HG03045 (cell line): ENCODE data around the gene TMEM143.

Source experiments
- ATAC-seq: cut with Tn5 transposase; IDR thresholded peaks from one replicate; pipeline ENCODE4 v1.9.1; 2021; ENCODE audit warnings: mild to moderate bottlenecking, moderate library complexity; ENCODE audit not compliant: unreplicated experiment

The TMEM143 gene

DNA sequence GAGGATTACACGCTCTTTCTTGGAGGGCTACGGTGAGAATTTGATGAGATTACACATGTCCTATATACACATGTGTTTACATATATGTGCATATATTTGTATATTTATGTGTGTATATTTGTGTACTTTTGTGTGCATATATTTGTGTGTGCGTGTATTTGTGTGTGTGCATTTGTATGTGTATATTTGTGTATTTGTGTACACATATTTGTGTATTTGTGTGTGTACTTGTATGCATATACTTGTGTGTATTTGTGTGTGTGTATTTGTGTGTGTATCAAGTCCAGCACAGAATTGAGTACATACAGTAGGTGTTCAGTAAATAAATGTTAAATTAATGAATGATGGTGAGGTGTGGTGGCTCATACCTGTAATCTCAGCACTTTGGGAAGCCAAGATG, 1.8 kb downstream of the TMEM143 start:
- ATAC-seq, result no peak

DNA sequence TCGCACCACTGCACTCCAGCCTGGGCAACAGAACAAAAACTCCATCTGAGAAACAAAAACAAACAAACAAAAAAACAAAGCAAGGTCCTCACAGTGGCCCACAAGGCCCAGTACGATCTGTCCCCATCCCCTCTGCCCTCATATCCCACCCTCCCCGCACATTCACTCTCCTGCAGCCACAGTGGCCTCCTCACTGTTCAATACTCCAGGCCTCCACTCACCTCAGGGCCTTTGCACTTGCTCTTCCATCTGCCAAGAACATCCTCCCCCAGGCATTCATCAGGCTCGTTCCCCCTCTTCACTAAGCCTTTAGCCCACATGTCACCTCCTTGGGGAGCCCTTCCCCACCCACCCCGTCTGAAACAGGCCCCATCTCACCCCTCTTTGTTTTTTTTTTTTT, 4.6 kb downstream of the TMEM143 start:
- ATAC-seq, result no peak

DNA sequence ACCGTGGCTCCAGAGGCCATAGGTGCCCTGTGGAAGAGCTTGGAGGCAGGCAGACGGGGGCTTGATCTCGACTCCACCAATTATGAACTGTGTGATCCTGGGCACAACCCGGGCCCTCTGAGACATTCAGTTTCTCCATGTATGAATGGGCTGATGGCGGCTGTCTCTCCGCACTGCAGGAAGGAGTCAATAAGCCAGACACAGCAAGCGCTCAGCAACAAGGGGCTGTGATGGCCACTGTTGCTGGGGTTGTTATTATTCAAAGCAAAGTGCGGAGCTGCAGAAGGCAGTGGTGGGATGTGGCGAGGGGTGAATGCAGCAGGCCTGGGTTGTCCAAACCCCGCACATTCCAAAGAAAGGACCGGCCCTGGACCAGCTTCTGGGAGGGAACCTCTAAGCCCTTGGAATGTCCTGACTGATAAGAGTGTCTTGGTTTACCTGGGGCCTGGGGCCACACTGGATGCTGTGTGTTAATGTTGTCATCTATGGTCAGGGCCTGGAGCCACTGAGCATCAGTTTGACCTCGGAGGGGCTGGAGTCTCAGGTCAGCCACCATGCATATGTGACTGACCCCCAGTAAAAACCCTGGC, 8.3 kb downstream of the TMEM143 start:
- ATAC-seq, result no peak

DNA sequence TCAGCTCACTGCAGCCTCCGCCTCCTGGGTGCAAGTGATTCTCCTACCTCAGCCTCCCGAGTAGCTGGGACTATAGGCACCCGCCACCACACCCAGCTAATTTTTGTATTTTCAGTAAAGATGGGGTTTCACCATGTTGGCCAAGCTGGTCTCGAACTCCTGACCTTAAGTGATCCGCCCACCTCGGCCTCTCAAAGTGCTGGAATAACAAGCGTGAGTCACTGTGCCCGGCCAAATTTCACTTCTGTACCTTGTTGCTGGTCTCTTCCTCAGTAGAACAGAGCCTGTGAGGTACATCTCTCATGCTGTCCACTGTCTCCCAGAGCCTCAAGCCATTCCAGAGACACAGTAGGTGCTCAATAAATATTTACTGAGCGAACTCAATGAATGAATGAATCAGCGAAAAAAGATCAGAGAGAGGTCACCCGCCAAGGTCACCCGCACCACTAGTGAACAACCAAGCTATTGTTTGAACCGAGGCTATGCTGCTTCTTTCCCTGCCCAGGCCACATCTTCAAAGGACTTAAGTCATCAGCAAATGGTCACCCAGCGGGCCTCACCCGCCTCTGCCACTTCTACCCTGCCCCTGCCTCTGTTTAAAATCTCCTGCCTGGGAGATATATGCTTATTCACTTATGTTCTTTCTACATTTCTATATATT, 9.3 kb downstream of the TMEM143 start:
- no peak for ATAC-seq

DNA sequence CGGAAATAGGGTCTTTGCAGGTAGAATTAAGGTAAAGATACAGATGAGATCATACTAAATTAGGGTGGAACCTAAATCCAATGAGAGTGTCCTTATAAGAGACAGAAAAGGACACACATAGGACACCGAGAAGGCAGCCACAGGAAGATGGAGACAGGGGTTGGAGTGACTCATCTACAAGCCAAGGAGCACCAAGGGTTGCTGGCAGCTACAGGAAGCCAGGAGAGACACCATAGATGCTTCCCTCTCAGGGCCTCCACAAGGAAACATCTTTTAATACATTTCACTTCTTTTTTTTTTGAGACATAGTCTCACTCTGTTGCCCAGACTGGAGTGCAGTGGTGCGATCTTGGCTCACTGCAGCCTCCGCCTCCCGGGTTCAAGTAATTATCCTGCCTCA, 10.1 kb downstream of the TMEM143 start:
- no peak for ATAC-seq

DNA sequence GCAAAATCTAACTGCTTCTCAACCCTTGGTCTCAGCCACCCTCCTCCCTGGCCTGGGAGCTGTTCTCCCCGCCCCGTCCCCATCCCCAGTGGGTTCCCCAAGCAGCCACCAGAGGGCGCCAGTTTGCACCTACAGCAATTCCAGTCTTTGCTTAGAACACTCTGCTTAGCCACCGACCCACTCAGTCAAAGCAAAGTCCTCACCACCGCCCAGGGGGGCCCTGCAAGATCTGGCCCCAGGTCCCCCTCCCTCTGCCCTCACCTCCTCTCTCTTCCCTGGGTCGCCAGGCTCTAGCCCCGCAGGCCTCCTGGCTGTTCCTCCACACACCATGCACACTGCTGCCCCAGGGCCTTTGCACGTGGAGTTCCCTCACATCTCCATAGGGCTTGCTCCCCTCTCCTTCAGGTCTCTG, 12.4 kb downstream of the TMEM143 start:
- no peak for ATAC-seq

DNA sequence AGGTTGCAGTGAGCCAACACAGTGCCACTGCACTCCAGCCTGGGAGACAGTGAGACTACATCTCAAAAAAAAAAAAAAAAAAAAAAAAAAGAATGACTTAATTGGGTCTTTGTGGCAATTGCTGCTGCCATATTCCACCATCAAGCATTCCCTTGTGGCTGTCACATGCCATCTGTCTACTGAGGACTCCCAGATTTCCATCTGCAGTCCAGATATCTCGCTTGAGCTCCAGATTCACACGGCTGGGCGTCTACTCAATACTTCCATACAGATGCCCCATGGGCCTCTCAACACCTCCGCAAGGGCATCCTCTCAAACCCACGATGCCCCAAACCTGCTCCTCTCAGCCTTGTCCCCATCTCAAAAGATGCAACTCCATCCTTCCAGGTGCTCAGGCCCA, 12.9 kb downstream of the TMEM143 start:
- ATAC-seq, result no peak

DNA sequence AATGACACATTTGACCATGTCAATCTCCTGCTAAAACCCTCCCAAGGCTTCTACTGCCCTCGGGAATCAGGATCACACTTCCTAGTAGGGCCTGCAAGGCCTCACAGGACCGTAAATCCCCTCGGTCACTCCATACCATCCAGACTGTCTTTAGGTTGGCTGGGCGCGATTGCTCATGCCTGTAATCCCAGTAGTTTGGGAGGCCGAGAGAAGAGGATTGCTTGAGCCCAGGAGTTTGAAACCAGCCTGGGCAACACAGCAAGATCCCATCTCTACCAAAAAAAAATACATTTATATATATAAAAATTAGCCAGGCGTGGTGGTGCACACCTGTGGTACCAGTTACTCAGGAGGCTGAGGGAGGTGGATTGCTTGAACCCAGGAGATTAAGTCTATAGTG, 15.0 kb downstream of the TMEM143 start:
- no peak for ATAC-seq

DNA sequence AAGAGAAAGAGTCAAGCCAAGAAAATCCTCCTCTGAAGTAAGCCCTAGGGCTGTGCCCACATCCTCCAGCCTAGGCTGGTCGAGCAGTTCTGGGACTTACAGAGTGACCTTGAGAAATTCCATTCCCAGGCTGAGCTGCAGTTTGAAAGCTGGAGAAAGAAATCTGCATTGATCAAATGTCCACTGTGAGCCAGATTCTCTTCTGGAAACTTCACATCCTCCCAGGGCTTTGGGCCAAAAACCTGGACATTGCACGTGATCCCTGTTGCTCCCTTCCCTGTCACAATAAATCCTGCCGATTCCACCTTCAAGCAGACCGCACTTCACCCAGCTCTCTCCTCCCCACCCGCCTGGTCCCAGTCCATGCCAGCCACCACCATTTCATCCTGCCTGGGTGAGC, 15.7 kb downstream of the TMEM143 start:
- ATAC-seq, result no peak

DNA sequence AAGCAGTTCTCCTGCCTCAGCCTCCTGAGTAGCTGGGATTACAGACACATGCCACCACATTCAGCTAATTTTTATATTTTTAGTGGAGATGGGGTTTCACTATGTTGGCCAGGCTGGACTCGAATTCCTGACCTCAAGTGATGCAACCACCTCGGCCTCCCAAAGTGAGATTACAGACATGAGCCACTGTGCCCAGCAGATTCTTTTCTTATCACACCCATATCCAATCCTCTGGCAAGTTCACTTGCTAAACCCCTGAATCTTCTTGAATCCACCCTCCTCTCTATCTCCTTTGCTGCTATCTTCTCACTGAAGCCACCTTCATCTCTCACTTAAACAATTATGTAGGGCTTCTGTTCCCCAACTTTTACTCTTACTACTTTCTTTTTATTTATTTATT, 17.5 kb downstream of the TMEM143 start:
- no peak for ATAC-seq

DNA sequence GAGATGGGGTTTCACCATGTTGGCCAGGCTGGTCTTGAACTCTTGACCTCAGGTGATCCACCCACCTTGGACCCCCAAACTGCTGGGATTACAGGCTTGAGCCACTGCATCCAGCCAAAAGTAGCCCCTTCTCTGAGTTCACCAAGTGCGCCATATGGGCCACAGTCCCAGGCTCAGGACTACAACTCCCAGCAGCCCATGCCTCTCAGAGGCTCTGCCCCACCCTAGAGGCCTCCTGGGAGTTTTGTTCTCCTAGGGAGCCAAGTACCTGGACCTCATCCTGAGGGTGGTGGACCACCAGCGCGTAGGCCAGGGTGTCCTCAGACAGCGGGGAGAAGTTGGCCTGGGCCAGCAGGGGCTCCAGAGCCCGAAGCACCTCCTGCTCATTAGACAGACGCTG, 18.8 kb downstream of the TMEM143 start:
- no peak for ATAC-seq

DNA sequence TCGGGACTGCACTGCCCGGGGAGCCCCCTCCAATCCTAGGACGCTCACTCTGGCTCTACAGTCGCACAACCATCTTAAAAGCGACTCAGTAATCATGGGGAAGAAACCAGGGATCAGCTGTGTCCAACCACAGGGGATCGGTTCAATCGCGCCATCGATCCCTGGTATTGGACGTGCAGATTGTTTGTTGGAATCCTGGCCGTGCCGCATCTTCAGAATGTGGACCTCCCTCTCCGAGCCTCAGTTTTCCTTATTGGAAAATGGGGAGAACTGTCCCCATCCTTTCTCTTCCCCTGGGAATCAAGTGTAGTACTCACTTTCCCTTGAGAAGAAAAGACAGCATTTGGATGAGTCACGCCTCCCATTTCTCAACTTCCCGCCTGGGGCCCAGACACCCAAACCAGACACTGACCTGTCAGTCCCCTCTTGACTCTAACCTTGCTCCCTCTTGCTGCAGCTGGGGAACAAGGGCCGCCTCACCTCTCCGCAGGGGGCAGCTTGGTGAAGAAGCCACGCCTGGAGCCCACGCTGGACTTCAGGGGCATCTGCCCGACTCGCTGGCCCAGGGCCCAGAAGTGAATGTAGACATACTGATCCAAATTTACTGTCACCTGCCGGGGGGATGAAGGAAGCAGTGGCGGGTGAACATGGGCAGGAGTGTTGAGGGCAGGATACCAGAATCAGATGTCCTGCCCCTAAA, 20.7 kb downstream of the TMEM143 start:
- ATAC-seq, result no peak

DNA sequence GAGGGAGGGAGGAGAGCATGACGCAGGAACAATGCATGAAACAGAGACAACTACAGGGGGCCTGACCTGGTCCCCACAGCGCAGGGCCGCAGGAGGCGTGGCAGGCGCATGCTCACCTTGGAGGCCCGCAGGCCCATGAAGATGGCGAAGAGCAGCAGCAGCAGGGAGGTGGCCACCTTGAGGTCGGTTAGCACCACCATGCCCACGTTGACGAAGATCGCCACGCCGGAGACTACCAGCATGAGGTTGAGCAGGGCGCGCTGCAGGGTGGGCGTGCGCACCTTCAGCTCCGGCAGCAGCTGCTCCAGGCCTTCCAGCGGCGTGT, 21.4 kb downstream of the TMEM143 start:
- no peak for ATAC-seq

DNA sequence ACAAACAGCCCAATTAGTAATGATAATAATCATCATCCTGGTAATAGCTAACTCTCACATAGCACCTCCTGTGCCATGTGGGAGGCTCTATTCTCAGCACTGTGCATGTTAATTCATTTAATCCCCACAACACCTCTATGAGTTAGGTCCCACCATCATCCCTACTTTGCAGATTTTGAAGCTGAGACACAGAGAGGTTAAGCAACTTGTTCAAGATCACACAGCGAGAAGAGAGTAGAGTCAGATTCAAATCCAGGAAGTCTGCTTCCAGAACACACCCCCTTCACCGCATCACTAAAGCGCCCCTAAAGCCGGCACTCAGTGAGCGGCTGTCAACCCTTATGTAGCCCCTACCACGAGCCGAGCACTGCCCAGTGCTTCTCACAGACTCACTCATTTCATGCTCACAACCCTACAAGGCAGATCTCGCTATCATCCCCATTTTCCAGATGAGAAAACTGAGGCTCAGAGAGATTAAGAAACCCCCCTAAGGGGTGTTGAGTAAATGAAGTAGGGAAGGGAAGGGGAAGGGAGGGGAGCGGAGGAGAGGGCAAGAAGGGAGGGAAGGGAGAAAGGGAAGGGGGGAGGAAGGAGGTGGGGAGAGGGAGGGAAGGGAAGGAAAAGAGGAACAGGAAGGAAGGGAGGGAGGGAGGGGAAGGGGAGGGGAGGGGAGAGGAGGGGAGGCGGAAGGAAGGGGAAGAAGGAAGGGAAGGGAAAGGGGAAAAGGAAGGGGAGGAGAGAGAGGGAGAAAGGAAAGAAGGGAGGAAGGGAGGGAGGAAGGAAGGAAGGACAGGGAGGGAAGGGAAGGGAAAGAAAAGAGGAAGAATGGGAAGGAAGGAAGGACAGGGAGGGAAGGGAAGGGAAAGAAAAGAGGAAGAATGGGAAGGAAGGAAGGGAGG, 22.0 kb downstream of the TMEM143 start:
- no peak for ATAC-seq

DNA sequence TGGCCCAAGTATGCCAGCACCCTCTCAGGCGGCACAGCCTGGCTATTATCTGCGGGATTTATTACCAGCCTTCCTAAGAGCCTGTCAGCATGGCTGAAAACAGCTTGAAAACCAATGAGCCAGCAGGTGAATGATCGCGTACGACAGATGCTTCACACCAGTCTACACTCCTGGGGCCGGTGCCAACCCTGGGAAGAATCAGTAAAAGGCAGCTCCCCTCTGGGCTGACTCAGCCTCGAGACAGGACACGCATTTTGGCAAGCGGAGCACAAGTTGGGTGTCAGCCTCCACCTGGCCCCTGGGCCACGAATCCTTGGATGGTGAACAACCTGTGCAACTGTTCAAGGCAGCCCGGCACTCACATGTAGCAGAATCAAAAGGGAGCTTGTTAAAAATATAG, 22.7 kb downstream of the TMEM143 start:
- no peak for ATAC-seq

DNA sequence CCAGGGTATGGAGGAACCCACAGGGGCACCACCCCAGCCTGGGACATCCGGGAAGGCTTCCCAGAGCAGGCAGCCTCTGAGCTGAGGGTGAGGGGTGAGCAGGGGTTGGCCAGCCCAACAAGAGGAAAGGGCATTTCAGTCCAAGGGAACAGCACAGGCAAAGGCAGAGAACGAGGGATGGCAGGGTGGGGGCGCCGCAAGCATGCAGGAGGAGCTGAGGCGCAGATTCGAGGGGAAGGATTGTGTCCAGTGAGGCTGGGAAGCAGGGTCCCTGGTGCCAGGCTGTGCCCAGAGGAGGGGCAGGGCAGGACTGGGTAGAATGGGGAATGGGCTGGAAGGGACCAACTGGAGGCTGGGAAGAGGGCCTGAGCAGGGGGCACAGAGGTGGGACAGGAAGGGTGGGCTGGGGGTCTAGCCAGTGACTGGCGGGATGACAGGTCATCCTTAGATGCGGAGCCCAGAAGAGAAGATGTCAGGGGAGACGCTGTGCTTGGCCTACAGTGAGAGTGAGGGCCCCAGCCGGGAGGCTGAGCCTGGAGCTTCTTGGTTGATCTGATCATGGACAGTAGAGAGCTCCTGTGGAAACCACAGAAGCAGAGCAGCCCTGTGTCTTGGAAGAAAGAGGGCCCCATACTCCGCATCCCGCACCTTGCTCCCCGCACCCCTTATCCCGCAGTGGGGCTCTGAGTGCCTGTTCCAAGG, 24.8 kb downstream of the TMEM143 start:
- no peak for ATAC-seq

DNA sequence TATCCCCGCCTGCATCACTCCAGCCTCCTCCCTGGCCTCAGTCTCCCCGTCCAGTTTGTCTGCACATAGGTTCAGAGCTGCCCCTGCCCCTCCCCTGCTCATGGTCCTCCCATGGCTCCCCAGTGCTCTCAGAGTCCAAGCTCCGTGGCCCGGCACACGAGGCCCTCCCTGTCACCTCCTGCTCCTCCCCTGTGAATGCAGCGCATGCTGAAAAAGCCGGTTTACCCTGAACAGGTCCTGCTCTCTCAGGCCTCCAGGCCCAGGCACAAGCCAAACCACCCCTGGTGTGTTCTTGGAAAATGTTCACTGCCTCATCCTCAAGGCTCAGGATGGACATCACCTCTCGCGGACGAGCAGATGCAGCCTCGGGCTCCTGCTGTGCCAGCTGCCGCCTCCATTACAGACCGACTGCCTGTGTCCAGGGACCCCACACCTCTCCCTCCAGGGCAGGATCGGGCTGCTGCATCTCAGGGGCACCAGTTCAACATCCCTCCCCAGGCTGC, 25.4 kb downstream of the TMEM143 start:
- ATAC-seq, result no peak

DNA sequence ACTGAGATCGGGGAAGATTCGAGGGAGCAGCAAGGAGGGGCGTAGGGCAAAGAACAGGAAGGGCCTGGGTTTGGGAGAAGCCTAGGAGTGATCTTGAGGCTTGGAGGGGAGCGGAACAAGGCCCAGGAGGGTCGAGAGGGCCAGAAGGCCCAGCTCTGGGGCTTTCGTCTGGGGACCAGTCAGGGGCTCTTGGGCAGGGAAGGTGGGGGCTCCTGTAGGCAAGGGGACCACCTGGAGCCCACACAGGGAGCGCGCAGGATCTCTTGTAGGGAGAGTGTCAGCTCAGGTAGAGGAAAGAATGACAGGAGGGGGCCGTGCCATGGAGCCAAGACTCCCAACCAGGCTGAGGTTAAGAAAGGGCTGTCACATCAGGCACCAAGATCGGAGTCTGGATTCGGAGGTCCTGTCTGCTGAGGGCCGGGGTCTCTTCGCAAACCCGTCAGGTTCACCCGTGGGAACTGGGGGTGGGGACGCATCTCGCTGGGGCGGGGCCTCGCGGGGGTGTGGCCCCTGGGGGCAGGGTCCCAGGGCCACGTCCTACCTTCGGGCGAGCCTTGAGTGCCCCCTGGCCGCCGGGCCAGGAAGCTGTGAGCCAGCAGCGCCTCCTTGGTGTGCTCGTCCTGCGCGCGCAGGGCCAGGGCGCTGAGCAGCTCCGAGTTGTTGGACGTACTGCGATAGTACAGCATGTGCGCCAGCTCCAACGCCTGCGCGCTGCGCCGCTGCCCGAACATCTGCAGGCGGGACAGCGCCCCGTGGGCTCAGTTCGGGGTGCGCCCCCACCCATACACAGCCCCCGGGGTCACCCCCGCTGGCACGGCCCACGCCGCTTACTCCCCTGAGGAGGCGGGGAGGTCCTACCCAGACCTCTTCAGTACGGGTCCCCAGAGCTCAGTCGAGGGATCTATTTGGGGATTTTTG, 30.0 kb downstream of the TMEM143 start:
- peak; percentile 44 for ATAC-seq

DNA sequence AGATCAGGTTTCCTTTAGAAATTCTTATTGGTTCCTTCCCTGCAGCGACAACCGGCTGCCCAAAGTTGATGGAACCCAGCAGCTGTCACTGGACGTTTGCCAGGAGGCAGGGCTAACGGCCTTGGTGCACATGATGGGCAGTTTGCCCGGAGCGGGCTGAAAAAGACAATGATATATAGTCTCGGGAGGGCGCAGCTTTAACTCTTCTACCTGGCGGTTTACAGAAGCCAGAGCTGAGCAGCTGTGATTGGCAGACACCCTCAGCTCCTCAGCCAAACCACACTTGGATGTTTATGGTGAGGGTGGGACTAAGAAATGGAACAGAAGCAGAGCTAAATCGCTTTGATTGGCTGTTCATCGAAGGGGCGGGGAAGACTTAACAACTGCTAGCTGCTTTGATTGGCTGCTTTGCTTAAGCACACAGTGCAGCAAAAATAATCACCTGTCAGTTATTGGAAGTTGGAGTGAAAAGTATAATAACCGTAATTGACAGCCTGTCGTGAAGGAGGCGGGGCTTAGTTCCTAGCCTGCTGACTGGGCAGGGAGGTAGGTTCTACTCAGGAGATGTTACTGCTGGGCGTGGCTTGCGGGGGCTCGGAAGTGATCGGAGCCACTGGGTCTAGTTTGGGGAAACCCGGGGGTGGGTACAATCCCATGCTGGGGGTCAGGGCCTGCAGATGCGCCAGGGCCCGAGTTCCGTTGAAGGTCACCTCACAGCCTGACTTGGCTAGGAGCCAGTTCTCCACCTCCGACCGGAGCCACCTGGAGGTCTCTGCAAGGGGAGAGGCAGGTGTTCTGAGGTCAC, 30.9 kb downstream of the TMEM143 start:
- ATAC-seq, result peak; percentile 59
